Measurements from ENCODE around the gene HNRNPUL2. TPM values are rescaled to one million over a fixed set of nuclear protein-coding genes. Genes with fewer than 3 reads are reported as not detected.
A peak's percentile ranks its signal among the peaks of the same experiment; 100 is the strongest.
"Not testable (repeated sequence)": the region's sequence is repeated elsewhere in the genome, so short reads cannot be mapped to it uniquely, and the experiment has no call there.

The HNRNPUL2 gene
- total RNA-seq, 2 experiments from 2014 or later = 54.9 to 58.6 TPM

GRCh38 chr11:62753736-62754603 lies 26.7 kb upstream of the HNRNPUL2 start, which contains the start of gene ZBTB3:
ZBTB3 (minus strand) TSS chr11:62754160; CDS start chr11:62753664, 496 bp downstream.
- no peak for TF ChIP-seq CTCF (IDR thresholded peaks at IDR 0.05)
- intact Hi-C loops (cut with micrococcal nuclease) = no loop called here
- Mint-ChIP-seq H3K9me3 (no peaks in the 10 kb centered on the region), H3K4me3 (peak within 1 kb of the TSS; percentile 99), H3K4me1 (ENCODE audit: low read depth) (peaks cover 26% of the 10 kb centered on the region), H3K27ac (peak within 1 kb of the TSS; percentile 99), H3K36me3 (ENCODE audit: low read depth) (peaks cover 11% of the 10 kb centered on the region), H3K27me3 (no peaks in the 10 kb centered on the region)
- CTCF ChIA-PET = interaction anchor here (0.8 to 3.2 kb wide), 21 partner anchors 10 to 211 kb away, joined by 3 to 13 read pairs (median 4); partner anchors contain the start of genes GANAB, HNRNPUL2 and TUT1
- POLR2A ChIA-PET = interaction anchor here (0.7 to 5.2 kb wide), 27 partner anchors 8 to 180 kb away, joined by 3 to 31 read pairs (median 4); partner anchors contain the start of genes C11orf98, CSKMT, HNRNPUL2 and NXF1
- ATAC-seq = peak; percentile 97
- DNase-seq = peak; percentile 99

- Mint-ChIP-seq H3K4me1 (ENCODE audit: low read depth) (peaks cover 29% of the 10 kb centered on the region), H3K4me3 (peak overlapping the region; percentile 99), H3K36me3 (ENCODE audit: low read depth) (peaks cover 13% of the 10 kb centered on the region), H3K27me3 (no peaks in the 10 kb centered on the region), H3K9me3 (no peaks in the 10 kb centered on the region), H3K27ac (peak overlapping the region; percentile 99)
- intact Hi-C loops (cut with micrococcal nuclease) = no loop called here
- no peak for ATAC-seq
- ChIA-PET CTCF (interaction anchor here (0.7 to 3.2 kb wide), 17 partner anchors 10 to 162 kb away, joined by 3 to 13 read pairs (median 5); partner anchors contain the start of genes HNRNPUL2 and TUT1), POLR2A (interaction anchor here (0.9 to 5.2 kb wide), 23 partner anchors 9 to 154 kb away, joined by 3 to 31 read pairs (median 5); partner anchors contain the start of genes C11orf98, CSKMT, HNRNPUL2 and NXF1)
- no peak for TF ChIP-seq CTCF (IDR thresholded peaks at IDR 0.05)
- DNase-seq = no peak
Measured at GRCh38 chr11:62752994-62753735, 25.9 kb upstream of the HNRNPUL2 start.

DNA sequence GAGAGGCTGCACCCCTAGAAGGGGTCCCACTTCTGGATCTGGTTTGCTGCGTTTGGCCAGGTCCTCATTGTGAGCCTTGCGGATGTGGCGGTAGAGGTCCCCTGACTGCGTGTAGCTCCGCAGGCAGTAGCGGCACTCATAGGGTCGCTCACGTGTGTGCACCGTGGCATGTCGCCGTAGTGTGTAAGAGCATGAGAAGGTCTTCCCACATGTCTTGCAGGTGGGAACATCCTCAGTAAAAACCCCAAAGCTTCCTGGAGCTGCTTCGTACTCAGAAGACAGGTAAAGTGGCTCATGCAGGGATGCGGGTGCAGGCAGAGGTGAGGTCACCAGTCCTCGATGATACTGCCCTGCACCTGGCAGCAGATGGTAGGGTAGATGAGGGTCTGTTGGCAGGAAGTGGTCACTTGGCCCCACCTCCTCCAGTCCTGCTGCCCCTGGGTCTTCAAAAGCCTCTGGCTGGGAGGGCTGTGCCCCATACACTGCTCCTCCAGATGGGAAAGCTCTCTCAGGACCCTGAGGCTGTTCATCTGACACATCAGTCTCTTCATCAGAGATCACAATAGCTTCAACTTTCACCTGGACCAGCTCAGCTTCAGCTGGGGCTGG lies 25.0 kb upstream of the HNRNPUL2 start:
- Mint-ChIP-seq H3K4me3 (no peak overlapping the region), H3K27me3 (no peaks in the 10 kb centered on the region), H3K9me3 (no peaks in the 10 kb centered on the region), H3K36me3 (ENCODE audit: low read depth) (peaks cover 13% of the 10 kb centered on the region), H3K27ac (peak overlapping the region; percentile 57), H3K4me1 (ENCODE audit: low read depth) (peaks cover 29% of the 10 kb centered on the region)
- DNase-seq = no peak
- POLR2A ChIA-PET = interaction anchor here (0.6 to 5.2 kb wide), 11 partner anchors 10 to 103 kb away, joined by 3 to 31 read pairs (median 7); partner anchors contain the start of genes NXF1, POLR2G and TAF6L
- ATAC-seq = no peak
- TF ChIP-seq CTCF (IDR thresholded peaks at IDR 0.05) = no peak
- intact Hi-C loops (cut with micrococcal nuclease) = no loop called here
- CTCF ChIA-PET = interaction anchor here (0.7 kb wide), 2 partner anchors 11 to 34 kb away, joined by 3 to 5 read pairs; no protein-coding TSS in a partner anchor

DNA sequence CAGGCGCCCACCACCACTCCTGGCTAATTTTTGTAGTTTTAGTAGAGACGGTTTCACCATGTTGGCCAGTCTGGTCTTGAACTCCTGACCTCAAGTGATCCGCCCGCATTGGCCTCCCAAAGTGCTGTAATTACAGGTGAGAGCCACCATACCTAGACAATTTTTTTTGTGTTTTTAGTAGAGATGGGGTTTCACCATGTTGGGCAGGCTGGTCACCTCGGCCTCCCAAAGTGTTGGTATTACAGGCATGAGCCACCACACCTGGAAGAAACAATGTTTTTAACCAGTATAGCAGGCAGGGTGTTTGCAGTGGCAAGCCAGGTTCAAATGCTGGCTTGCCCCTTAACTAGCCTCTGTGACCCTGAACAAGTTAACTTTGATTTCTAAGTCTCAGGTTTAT lies 22.7 kb upstream of the HNRNPUL2 start:
- ATAC-seq; H3K4me3 Mint-ChIP-seq; H3K27ac Mint-ChIP-seq; POLR2A ChIA-PET; H3K9me3 Mint-ChIP-seq; H3K27me3 Mint-ChIP-seq; DNase-seq; intact Hi-C loops (cut with micrococcal nuclease): not testable (repeated sequence)
- peaks cover 29% of the 10 kb centered on the region for H3K4me1 Mint-ChIP-seq (ENCODE audit: low read depth)
- CTCF ChIA-PET = interaction anchor here (1.2 kb wide), 1 partner anchor 12 kb away, joined by 3 read pairs; no protein-coding TSS in a partner anchor
- peaks cover 13% of the 10 kb centered on the region for H3K36me3 Mint-ChIP-seq (ENCODE audit: low read depth)
